Measurements from ENCODE around the gene ZNF254.
"Not testable (repeated sequence)": the region's sequence is repeated elsewhere in the genome, so short reads cannot be mapped to it uniquely, and the experiment has no call there.

ZNF254 gene

GRCh38 chr19:24086974-24087595 is at the start of gene ZNF254:
ZNF254 (plus strand) TSS chr19:24087187; CDS start chr19:24087308, 121 bp downstream.
- peak; percentile 78 for DNase-seq (ENCODE audit: low read depth)

DNA sequence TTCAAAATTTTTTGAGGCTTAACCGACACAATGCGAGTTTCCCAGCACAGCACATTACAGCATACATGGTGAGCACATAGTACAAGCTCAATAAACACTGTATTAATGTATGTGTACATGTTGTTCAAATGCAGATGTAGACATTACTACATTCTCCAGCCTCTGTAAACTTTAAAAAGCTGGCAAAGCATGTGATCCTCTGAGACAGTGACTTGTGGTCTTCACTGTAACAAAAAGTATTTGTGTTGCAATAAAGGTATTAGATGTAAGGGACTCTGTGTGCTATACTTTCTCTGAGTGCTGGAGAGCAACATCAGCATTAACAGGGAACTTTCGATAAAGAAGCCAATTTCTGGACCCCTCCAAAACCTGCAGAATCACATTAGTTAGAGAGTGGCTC is 46.4 kb upstream of the ZNF254 start:
- no peak for DNase-seq (ENCODE audit: low read depth)

DNA sequence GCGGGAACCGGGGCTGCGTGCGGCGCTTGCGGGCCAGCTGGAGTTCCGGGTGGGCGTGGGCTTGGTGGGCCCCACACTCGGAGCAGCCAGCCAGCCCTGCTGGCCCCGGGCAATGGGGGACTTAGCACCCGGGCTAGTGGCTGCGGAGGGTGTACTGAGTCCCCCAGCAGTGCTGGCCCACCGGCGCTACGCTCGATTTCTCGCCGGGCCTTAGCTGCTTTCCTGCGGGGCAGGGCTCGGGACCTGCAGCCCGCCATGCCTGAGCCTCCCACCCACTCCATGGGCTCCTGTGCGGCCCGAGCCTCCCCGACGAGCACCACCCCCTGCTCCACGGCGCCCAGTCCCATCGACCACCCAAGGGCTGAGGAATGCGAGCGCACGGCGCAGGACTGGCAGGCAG is 45.7 kb upstream of the ZNF254 start:
- DNase-seq (ENCODE audit: low read depth), result not testable (repeated sequence)

GRCh38 chr19:24046550-24046949 is 40.4 kb upstream of the ZNF254 start:
- no peak for DNase-seq (ENCODE audit: low read depth)

DNA sequence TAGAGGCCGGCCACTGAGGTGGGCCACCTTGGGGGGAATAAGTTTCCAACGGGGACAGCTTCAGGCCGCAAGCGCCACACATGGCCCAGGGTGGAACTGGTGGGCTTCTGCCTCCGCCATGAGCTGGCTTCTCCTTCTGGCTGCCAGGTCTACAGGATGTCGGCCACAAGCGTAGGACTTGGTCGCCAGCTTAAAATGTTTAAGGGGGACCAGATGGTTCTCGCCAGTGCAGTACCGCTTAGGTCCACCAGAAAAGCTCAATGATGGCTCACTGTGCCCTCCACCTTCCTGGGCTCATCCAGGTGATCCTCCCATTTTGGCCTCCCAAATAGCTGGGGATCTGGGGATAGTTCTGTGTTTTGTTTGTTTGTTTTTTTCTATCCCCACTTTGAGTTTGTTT is 38.7 kb upstream of the ZNF254 start:
- no peak for DNase-seq (ENCODE audit: low read depth)

- DNase-seq (ENCODE audit: low read depth), result no peak
Measured at GRCh38 chr19:24049537-24049936, 37.5 kb upstream of the ZNF254 start.

- no peak for DNase-seq (ENCODE audit: low read depth)
Measured at GRCh38 chr19:24051516-24051915, 35.5 kb upstream of the ZNF254 start.

DNA sequence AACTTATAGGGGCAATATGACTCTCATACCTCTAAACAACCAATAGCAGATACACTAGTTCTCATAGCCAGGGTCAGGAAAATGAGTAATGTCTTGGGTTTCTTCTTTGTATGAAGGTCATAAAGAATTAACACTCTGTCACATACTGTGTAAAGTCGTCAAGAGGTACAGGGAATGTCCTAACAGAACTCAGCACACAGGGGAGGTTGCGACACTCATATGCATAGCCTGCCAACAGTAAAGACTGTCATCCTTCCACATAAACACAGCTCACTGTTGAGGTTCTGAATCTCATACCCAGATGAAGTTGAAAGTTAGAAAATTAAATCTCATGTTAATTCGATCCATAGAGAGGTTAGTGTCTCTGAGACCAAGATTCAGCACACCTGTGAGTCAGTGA is 34.2 kb upstream of the ZNF254 start:
- DNase-seq (ENCODE audit: low read depth), result no peak

GRCh38 chr19:24053601-24054000 is 33.4 kb upstream of the ZNF254 start:
- DNase-seq (ENCODE audit: low read depth), result no peak

DNA sequence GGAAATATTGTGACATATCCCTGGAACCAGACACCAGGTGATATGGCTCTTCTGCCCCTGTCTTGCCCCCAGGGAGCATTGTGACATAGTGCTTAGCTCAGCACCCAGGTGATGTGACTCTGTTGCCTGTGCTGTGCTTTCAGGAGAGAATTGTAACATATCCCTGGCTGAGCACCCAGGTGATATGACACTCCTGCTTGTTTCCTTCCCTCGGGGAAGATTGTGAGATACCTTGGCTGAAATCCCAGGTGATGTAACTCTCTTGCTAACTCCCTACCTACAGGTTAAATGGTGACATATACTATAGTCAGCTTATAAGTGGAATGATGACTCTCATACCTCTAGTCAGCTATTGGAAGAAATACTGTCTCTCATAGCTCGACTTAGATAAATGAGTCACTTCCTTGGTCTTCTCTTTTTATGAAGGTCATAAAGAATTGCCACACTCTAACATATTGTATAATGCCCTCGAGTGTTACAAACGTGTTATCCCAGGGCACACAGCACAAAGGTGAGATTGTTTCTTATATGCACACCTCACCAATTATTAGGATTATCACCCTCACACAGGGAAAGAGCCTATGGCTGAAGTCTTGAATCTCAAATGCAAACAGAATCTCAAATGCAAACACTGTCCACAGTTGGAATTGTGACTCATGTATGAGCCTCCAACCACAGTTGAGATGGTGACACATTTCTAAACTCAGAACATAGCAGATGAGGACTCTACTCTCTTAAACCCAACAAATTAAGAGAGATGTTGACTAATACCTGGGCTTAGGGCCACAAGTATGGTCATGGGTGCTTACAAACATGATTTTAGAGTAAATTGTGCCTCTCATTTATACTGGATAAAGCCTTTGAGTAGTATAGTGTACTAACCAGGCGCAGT is 32.7 kb upstream of the ZNF254 start:
- DNase-seq (ENCODE audit: low read depth), result no peak

- DNase-seq (ENCODE audit: low read depth), result no peak
Measured at GRCh38 chr19:24055548-24055947, 31.4 kb upstream of the ZNF254 start.

- DNase-seq (ENCODE audit: low read depth), result no peak
Measured at GRCh38 chr19:24057144-24057543, 29.8 kb upstream of the ZNF254 start.

DNA sequence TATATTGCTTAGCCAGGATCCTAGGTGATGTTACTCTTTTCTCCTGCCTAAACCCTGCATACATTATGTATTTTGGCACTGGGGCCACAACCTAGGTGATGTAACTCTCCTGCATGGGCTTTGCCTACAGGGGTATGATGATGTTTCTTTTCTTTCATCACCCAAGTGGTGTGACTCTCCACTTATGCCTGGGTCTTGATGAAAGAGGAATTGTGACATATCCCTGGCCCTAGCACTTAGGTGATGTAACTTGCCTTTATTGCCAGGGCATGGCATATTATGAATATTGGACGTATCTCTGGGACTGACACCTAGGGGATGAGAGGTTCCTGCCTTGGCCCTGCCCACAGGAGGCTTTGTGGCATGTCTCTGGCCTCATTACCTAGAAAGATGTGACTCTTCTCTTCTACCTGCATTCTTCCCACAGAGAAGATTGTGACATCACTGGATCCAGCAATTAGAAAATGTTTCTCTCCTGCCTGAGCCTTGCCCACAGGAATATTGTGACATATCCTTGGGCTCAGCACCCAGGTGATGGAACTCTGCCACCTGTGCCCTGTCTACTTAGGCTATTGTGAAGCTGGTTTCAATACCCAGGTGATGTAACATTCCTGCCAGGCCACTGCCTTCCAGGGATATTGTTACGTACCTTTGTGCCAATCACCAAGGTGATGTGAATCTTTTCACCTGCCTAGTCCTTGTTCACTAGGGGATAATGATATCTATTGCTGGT is 27.3 kb upstream of the ZNF254 start:
- no peak for DNase-seq (ENCODE audit: low read depth)

GRCh38 chr19:24060687-24061356 is 26.2 kb upstream of the ZNF254 start:
- DNase-seq (ENCODE audit: low read depth), result no peak

DNA sequence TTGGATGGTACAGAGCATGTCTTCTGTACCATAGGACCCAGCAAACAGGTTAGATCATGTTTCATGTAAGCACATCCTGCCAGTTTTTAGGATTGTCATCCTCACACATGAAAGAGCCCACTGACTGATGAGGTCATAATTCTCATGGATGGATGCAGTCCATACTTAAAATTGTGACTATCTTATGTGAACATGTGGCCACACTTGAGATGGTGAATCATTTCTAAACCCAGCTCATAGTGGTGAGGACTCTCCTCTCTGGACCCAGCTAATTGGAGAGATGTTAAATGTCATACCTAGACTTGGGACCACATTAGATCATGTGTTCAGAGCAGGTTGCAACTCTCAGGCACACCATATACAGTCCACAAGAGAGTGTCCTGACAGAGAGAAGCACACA is 24.8 kb upstream of the ZNF254 start:
- DNase-seq (ENCODE audit: low read depth), result no peak

DNA sequence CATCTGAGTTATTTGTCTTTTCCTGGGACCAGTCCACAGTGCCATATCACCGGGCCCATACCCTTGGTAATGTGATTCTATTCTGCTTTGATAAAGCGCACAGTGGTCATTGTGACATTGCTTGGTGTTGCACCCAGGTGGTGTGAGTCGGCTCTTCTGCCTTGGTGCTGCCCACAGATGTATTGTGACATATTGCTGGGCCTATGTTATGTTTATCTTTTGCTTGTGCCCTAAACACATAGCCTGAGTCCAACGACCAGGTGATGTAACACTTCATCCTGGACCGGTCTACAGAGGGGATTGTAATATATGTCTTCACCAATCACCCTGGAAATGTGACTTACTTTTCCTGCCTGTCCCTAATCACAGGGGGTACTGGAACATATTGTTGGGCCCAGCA is 23.7 kb upstream of the ZNF254 start:
- DNase-seq (ENCODE audit: low read depth), result no peak

- no peak for DNase-seq (ENCODE audit: low read depth)
Measured at GRCh38 chr19:24064175-24064574, 22.8 kb upstream of the ZNF254 start.

- DNase-seq (ENCODE audit: low read depth), result no peak
Measured at GRCh38 chr19:24065243-24065642, 21.7 kb upstream of the ZNF254 start.

DNA sequence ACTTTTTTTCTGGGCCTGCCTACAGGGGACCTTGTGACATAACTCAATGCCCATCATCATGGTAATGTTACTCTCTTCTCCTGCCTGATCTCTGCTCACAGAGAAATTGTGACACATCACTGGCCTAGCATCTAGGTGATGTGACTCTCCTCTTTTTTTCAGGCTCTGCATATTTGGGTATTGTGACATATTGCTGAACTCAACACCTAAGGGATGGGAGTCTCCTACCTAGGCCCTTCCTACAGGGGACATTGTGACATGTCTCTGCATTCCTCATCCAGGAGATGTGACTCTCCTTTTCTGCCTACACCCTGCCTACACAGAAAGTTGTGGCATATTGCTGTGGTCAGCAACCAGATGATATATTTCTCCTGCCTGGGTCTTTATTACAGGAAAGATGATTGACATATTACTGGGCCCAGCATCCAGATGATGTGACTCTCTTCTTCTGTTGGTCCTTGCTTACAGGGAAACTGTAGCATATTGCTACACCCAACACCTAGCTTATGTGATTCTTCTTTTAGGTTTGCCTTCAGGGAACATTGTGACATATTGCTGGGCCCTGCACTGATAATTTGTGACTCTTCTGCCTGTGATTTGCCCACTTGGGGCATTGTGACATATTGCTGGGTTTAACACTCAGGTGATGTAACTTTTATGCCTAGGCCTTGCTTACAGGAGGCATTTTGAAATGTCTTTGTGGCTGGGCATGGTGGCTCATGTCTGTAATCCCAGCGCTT is 21.0 kb upstream of the ZNF254 start:
- DNase-seq (ENCODE audit: low read depth), result no peak

GRCh38 chr19:24069905-24070657 is 16.9 kb upstream of the ZNF254 start:
- DNase-seq (ENCODE audit: low read depth), result no peak

GRCh38 chr19:24071078-24071477 is 15.9 kb upstream of the ZNF254 start:
- no peak for DNase-seq (ENCODE audit: low read depth)

All from activated T-cell treated with anti-CD3 and anti-CD28 coated beads for 24 hours (primary cell).